Body of pancreas (tissue), 4 donors: ENCODE data around the gene BCL10. TPM values are rescaled to one million over a fixed set of nuclear protein-coding genes. Genes with fewer than 3 reads are reported as not detected.

Source experiments
- ATAC-seq: fragments of 150-250 bp; one replicate; pipeline ENCODE4 v1.9.1; 2016
- DNase-seq, 4 donors: peaks; one replicate each; pipeline ENCODE4 v3.0.0-alpha.2; 2019
- H3K27ac ChIP-seq, 4 donors: fragments of 200-600 bp; sonication (generic); 1 replicate in 3 of 4; 2 replicates in 1 of 4; pipeline versions ENCODE4 v1.5.1 to v1.6.1; 2016 to 2019; ENCODE audit warnings: mild to moderate bottlenecking in 1 of 4, mixed read lengths in 1 of 4, moderate library complexity in 1 of 4
- H3K27me3 ChIP-seq, 2 donors: fragments of 200-600 bp; sonication (generic); one replicate each; pipeline ENCODE4 v1.6.0; 2016; ENCODE audit warnings: mild to moderate bottlenecking in 1 of 2
- H3K36me3 ChIP-seq, 2 donors: fragments of 200-600 bp; sonication (generic); replicated peaks in 1 of 2; 2 replicates each; pipeline ENCODE4 v1.5.1; 2016; ENCODE audit warnings: low read depth in 2 of 2; ENCODE audit not compliant: insufficient read depth in 1 of 2
- H3K4me1 ChIP-seq: fragments of 200-600 bp; sonication (generic); one replicate; pipeline ENCODE4 v1.6.0; 2016
- H3K4me3 ChIP-seq, 2 donors: fragments of 200-600 bp; sonication (generic); 1 replicate in 1 of 2; 2 replicates in 1 of 2; pipeline ENCODE4 v1.5.1; 2016 to 2019
- H3K9me3 ChIP-seq, 3 donors: fragments of 200-600 bp; sonication (generic); 1 replicate in 2 of 3; 2 replicates in 1 of 3; pipeline ENCODE4 v1.5.1; 2016
- POLR2A ChIP-seq, 3 donors: fragments of 450-650 bp; IDR thresholded peaks; one replicate each; pipeline ENCODE4 v1.6.1; 2016; ENCODE audit warnings: antibody characterized with exemption in 3 of 3, mild to moderate bottlenecking in 2 of 3
- WGBS, 2 donors: methylation state at CpG; one replicate each; pipeline ENCODE4 v1.1.5; 2017; 5-methylcytosine and 5-hydroxymethylcytosine counted together
- intact Hi-C: fragments of 100-400 bp; cut with DNase I; formaldehyde crosslinking; loops from one replicate; pipeline ENCODE4 v1.15.1; 2023
- total RNA-seq, 2 donors: library from RNA; depleted of rRNA; stranded (reverse); fragments of >200 nt; gene quantifications; one replicate each; pipeline ENCODE4 v1.1.0, GENCODE V29; 2016
- TF ChIP-seq, protein P1 (sequence below), 7 experiments: fragments of 450-650 bp in 4 of 7; fragments of 200-600 bp in 3 of 7; sonication (generic) in 3 of 7; IDR thresholded peaks; one replicate each; pipeline ENCODE4 v1.5.1; 2016 to 2019; ENCODE audit warnings: antibody characterized with exemption in 7 of 7

Gene BCL10
- total RNA-seq, 2 donors from 2014 or later: 4.9 to 9.3 TPM

DNA sequence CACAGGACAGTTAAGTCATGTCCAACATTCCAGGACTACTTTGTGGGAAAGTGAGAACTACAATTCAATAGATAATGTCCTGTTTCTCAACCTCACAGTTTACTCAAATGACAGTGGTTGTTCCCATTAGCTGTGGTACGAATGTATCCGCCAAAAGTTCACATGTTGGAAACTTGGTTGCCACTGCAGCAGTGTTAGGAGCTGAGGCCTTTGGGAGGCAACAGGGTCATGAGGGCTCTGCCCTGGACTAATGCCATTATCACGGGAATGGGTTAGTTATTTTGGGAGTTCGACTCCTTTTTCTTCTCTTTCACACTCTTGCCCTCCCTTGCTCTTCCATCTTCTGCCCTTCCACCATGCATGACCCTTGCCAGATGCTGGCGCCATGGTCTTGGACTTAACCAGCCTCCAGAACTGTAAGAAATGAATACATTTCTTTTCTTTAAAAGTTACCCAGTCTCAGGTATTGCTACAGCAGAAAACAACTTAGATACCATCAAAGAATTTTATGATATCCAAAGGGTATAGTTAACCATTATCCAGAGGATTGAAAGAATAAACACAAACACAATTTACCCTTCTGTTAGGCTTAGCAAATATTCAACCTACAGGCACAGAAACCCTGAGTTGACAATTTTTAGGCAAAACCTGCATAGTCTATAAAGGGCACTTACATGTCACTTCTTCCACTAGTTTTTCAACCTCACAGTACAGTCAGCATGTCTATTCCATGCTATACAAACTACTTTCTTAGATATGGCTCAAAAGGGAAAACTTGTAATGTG, 7.4 kb downstream of the BCL10 start:
- H3K4me3 ChIP-seq: no peak overlapping the region
- intact Hi-C loops: no loop called here
- TF ChIP-seq, protein P1, sequence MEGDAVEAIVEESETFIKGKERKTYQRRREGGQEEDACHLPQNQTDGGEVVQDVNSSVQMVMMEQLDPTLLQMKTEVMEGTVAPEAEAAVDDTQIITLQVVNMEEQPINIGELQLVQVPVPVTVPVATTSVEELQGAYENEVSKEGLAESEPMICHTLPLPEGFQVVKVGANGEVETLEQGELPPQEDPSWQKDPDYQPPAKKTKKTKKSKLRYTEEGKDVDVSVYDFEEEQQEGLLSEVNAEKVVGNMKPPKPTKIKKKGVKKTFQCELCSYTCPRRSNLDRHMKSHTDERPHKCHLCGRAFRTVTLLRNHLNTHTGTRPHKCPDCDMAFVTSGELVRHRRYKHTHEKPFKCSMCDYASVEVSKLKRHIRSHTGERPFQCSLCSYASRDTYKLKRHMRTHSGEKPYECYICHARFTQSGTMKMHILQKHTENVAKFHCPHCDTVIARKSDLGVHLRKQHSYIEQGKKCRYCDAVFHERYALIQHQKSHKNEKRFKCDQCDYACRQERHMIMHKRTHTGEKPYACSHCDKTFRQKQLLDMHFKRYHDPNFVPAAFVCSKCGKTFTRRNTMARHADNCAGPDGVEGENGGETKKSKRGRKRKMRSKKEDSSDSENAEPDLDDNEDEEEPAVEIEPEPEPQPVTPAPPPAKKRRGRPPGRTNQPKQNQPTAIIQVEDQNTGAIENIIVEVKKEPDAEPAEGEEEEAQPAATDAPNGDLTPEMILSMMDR (IDR thresholded peaks at IDR 0.05): no peak
- no peak for TF ChIP-seq POLR2A (IDR thresholded peaks at IDR 0.05)
- ATAC-seq (no peak), DNase-seq (no peak)
- no peaks in the 10 kb centered on the region for H3K27me3 ChIP-seq
- peaks cover 0 to 19% of the 10 kb centered on the region in 2 donors for H3K36me3 ChIP-seq
- WGBS, 2 donors: 67 to 74% methylated on average over 5 of the region's 5 CpGs
- peak overlapping the region in 1 of 4 donors; percentile 11 for H3K27ac ChIP-seq
- H3K4me1 ChIP-seq: peaks cover 59% of the 10 kb centered on the region
- H3K9me3 ChIP-seq: no peaks in the 10 kb centered on the region

- 85 to 97% methylated on average over 2 of the region's 2 CpGs for WGBS, 2 donors
- intact Hi-C loops: no loop called here
- Histone ChIP-seq H3K4me1 (peaks cover 58% of the 10 kb centered on the region), H3K9me3 (no peaks in the 10 kb centered on the region), H3K27me3 (no peaks in the 10 kb centered on the region), H3K36me3 (peaks cover 0 to 19% of the 10 kb centered on the region in 2 donors), H3K27ac (no peak overlapping the region), H3K4me3 (no peak overlapping the region)
- ATAC-seq: no peak
- no peak for DNase-seq
- TF ChIP-seq POLR2A (IDR thresholded peaks at IDR 0.05): no peak
- TF ChIP-seq, protein P1 (IDR thresholded peaks at IDR 0.05): no peak
Measured at GRCh38 chr1:85267313-85267712, 9.1 kb downstream of the BCL10 start.

DNA sequence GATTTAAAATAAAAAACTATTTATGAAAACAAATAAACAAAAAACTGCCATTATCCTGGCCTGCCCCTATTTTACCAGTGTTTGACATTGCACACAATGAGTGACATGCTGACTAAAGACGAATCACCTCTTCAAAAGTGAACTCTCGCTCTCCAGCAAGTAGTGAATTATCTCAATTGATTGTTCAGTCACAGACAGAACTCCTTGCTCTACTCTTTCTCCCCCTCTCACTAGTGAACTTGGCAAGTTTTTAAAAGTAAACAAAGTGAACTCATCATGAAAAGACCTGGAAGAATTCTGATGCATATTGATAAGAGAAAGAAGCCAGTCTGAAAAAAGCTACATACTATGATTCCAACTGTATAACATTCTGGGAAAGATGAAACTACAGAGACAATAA, 12.3 kb downstream of the BCL10 start:
- no peaks in the 10 kb centered on the region for H3K9me3 ChIP-seq
- 30 to 42% methylated on average over 2 of the region's 2 CpGs for WGBS, 2 donors
- no peak for DNase-seq
- peaks cover 45% of the 10 kb centered on the region for H3K4me1 ChIP-seq
- intact Hi-C loops: no loop called here
- peaks cover 0 to 11% of the 10 kb centered on the region in 2 donors for H3K36me3 ChIP-seq
- no peaks in the 10 kb centered on the region for H3K27me3 ChIP-seq
- no peak overlapping the region for H3K4me3 ChIP-seq
- TF ChIP-seq POLR2A (IDR thresholded peaks at IDR 0.05): no peak
- TF ChIP-seq, protein P1 (IDR thresholded peaks at IDR 0.05): no peak
- peak overlapping the region in 3 of 4 donors; percentile 76 to 84 (median 83) for H3K27ac ChIP-seq
- no peak for ATAC-seq

DNA sequence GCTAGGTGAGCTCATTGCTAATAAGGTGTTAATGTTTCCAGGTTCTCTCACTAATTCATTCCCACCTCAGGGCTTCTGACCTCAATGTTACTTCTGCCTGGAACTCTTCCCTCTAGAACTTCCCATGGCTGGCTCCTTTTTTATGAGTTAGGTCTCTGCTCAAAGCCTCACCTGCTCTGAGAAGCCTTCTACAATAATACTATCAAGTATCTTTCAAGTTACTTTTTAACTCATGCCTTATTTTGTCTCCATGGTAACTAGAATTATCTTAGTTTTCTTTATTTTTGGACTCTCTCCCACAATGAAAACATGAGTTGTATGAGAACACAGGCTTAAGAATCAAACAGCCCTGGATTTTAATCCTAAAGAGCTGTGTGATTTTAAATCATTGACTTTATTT, 13.4 kb downstream of the BCL10 start:
- H3K9me3 ChIP-seq: no peaks in the 10 kb centered on the region
- intact Hi-C loops: no loop called here
- peak in 1 of 3 donors; percentile 51 for TF ChIP-seq POLR2A (IDR thresholded peaks at IDR 0.05)
- TF ChIP-seq, protein P1 (IDR thresholded peaks at IDR 0.05): no peak
- H3K4me3 ChIP-seq: no peak overlapping the region
- H3K27ac ChIP-seq: peak overlapping the region; percentile 25 to 84 (median 80)
- peaks cover 45% of the 10 kb centered on the region for H3K4me1 ChIP-seq
- H3K27me3 ChIP-seq: no peaks in the 10 kb centered on the region
- H3K36me3 ChIP-seq: peaks cover 0 to 5% of the 10 kb centered on the region in 2 donors
- ATAC-seq: peak; percentile 79
- peak; percentile 20 to 47 (median 30) for DNase-seq

DNA sequence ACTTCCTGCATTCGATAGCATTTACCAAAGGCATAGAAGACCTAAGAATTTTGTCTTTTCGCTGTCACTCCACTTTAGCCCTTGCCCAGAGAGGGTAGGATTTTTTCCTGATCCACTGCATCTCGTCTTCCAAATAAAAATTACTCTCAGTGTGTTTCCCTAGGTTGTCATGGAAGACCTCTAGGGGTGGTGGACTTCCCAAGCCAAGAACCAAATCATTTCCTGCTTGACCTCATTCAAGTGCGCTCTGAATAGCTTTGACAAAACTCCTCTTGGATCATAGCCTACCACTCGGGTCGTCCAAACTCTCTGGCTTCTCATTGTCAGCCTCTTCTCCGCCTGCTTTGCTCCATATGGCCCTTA, 16.5 kb downstream of the BCL10 start:
- no peaks in the 10 kb centered on the region for H3K36me3 ChIP-seq
- peak; percentile 28 for ATAC-seq
- peak overlapping the region; percentile 59 to 84 (median 70) for H3K27ac ChIP-seq
- no peaks in the 10 kb centered on the region for H3K27me3 ChIP-seq
- 23 to 31% methylated on average over 7 of the region's 7 CpGs for WGBS, 2 donors
- no peak overlapping the region for H3K4me3 ChIP-seq
- TF ChIP-seq POLR2A (IDR thresholded peaks at IDR 0.05): no peak
- TF ChIP-seq, protein P1 (IDR thresholded peaks at IDR 0.05): peak in 1 of 7 experiments; percentile 13
- intact Hi-C loops: no loop called here
- H3K9me3 ChIP-seq: no peaks in the 10 kb centered on the region
- peaks cover 70% of the 10 kb centered on the region for H3K4me1 ChIP-seq
- peak in 2 of 4 donors; percentile 12 to 39 for DNase-seq
